Uterus (tissue), 4 donors: ENCODE results near the gene VAV3. TPM values are rescaled to one million over a fixed set of nuclear protein-coding genes. Genes with fewer than 3 reads are reported as not detected.
"Not testable (repeated sequence)": the region's sequence is repeated elsewhere in the genome, so short reads cannot be mapped to it uniquely, and the experiment has no call there.

Experiments used
- DNase-seq, 2 donors: peaks; one replicate each; pipeline ENCODE4 v3.0.0-alpha.2; 2019 to 2020
- H3K27ac ChIP-seq, 2 donors: fragments of 200-600 bp; sonication (generic); 1 replicate in 1 of 2; 2 replicates in 1 of 2; pipeline ENCODE4 v1.5.1; 2016 to 2018
- H3K27me3 ChIP-seq, 2 donors: fragments of 200-600 bp; sonication (generic); one replicate each; pipeline ENCODE4 v1.5.1; 2018 to 2019; ENCODE audit warnings: control low read depth in 1 of 2
- H3K36me3 ChIP-seq, 2 donors: fragments of 200-600 bp; sonication (generic); one replicate each; pipeline ENCODE4 v1.5.1; 2019; ENCODE audit warnings: control low read depth in 1 of 2
- H3K4me1 ChIP-seq, 2 donors: fragments of 200-600 bp; sonication (generic); one replicate each; pipeline ENCODE4 v1.5.1; 2018 to 2019; ENCODE audit warnings: control low read depth in 1 of 2
- H3K4me3 ChIP-seq, 2 donors: fragments of 200-600 bp; sonication (generic); 1 replicate in 1 of 2; 2 replicates in 1 of 2; pipeline ENCODE4 v1.5.1; 2018 to 2019; ENCODE audit warnings: mild to moderate bottlenecking in 1 of 2
- H3K9me3 ChIP-seq, 2 donors: fragments of 200-600 bp; sonication (generic); one replicate each; pipeline ENCODE4 v1.5.1; 2019; ENCODE audit warnings: control low read depth in 1 of 2
- CTCF ChIP-seq, 4 experiments: fragments of 200-600 bp in 2 of 4; fragments of 450-650 bp in 2 of 4; sonication (generic) in 2 of 4; IDR thresholded peaks; one replicate each; pipeline ENCODE4 v1.5.1; 2016 to 2019; ENCODE audit warnings: antibody characterized with exemption in 4 of 4, mild to moderate bottlenecking in 2 of 4, moderate library complexity in 1 of 4
- POLR2A ChIP-seq, 2 donors: fragments of 450-650 bp; IDR thresholded peaks; one replicate each; pipeline ENCODE4 v1.6.1; 2016; ENCODE audit warnings: antibody characterized with exemption in 2 of 2, mild to moderate bottlenecking in 1 of 2, moderate library complexity in 1 of 2
- intact Hi-C: fragments of 100-400 bp; cut with DNase I; formaldehyde crosslinking; loops from one replicate; pipeline ENCODE4 v1.15.1; 2023; ENCODE audit warnings: low total_unique reads
- total RNA-seq, 4 donors: library from RNA; depleted of rRNA in 3 of 4; stranded (reverse); fragments of >200 nt in 3 of 4; gene quantifications; one replicate each; pipeline versions ENCODE4 v1.1.0 to v1.2.4, GENCODE V29; 2014 to 2023
- donor health status: DM: yes; HTN: yes; CAD: no.

Gene VAV3
- total RNA-seq, 4 donors from 2014 or later, result 0.88 to 22.5 (median 8.6) TPM

GRCh38 chr1:107653765-107654164 lies 311.2 kb downstream of the VAV3 start:
- Histone ChIP-seq H3K36me3 (no peaks in the 10 kb centered on the region), H3K27ac (no peak overlapping the region), H3K9me3 (no peaks in the 10 kb centered on the region), H3K27me3 (no peaks in the 10 kb centered on the region), H3K4me1 (no peaks in the 10 kb centered on the region), H3K4me3 (no peak overlapping the region)
- no peak for TF ChIP-seq POLR2A (IDR thresholded peaks at IDR 0.05)
- no peak for TF ChIP-seq CTCF (IDR thresholded peaks at IDR 0.05)
- intact Hi-C loops, result no loop called here
- no peak for DNase-seq

- Histone ChIP-seq H3K27me3 (no peaks in the 10 kb centered on the region), H3K36me3 (no peaks in the 10 kb centered on the region), H3K4me1 (no peaks in the 10 kb centered on the region), H3K9me3 (no peaks in the 10 kb centered on the region), H3K27ac (no peak overlapping the region), H3K4me3 (no peak overlapping the region)
- TF ChIP-seq CTCF (IDR thresholded peaks at IDR 0.05) (no peak), POLR2A (IDR thresholded peaks at IDR 0.05) (no peak)
- intact Hi-C loops, result no loop called here
- no peak for DNase-seq
Observed at GRCh38 chr1:107653005-107653404, 312.0 kb downstream of the VAV3 start.

- H3K4me3 ChIP-seq, H3K36me3 ChIP-seq, H3K9me3 ChIP-seq, H3K27ac ChIP-seq, DNase-seq, H3K27me3 ChIP-seq, H3K4me1 ChIP-seq, intact Hi-C loops: not testable (repeated sequence)
Observed at GRCh38 chr1:107650825-107651224, 314.2 kb downstream of the VAV3 start.

- TF ChIP-seq CTCF (IDR thresholded peaks at IDR 0.05), result no peak
- TF ChIP-seq POLR2A (IDR thresholded peaks at IDR 0.05), result no peak
- DNase-seq, result no peak
- intact Hi-C loops, result no loop called here
- Histone ChIP-seq H3K4me3 (no peak overlapping the region), H3K27me3 (no peaks in the 10 kb centered on the region), H3K36me3 (no peaks in the 10 kb centered on the region), H3K4me1 (peaks cover 0 to 4% of the 10 kb centered on the region in 2 donors), H3K27ac (peak overlapping the region; percentile 52 to 60), H3K9me3 (no peaks in the 10 kb centered on the region)
Observed at GRCh38 chr1:107649023-107649422, 316.0 kb downstream of the VAV3 start.

- intact Hi-C loops, result no loop called here
- no peak overlapping the region for H3K4me3 ChIP-seq
Observed at GRCh38 chr1:107648071-107648470, 316.9 kb downstream of the VAV3 start.

More at GRCh38 chr1:107648071-107648470, 316.9 kb downstream of the VAV3 start:
- Histone ChIP-seq H3K27ac (peak overlapping the region; percentile 52 to 76), H3K9me3 (no peaks in the 10 kb centered on the region), H3K36me3 (no peaks in the 10 kb centered on the region), H3K27me3 (no peaks in the 10 kb centered on the region), H3K4me1 (peaks cover 0 to 9% of the 10 kb centered on the region in 2 donors)
- TF ChIP-seq POLR2A (IDR thresholded peaks at IDR 0.05), result no peak
- TF ChIP-seq CTCF (IDR thresholded peaks at IDR 0.05), result no peak
- no peak for DNase-seq
